CD4-positive, alpha-beta T cell treated with Interleukin-17A for 1 hour (primary cell): ENCODE data around the gene CRELD2.
A peak's percentile ranks its signal among the peaks of the same experiment; 100 is the strongest.

Experiments used
- DNase-seq: peaks from one replicate; pipeline ENCODE4 v3.0.0-alpha.2; 2020

The CRELD2 gene

DNA sequence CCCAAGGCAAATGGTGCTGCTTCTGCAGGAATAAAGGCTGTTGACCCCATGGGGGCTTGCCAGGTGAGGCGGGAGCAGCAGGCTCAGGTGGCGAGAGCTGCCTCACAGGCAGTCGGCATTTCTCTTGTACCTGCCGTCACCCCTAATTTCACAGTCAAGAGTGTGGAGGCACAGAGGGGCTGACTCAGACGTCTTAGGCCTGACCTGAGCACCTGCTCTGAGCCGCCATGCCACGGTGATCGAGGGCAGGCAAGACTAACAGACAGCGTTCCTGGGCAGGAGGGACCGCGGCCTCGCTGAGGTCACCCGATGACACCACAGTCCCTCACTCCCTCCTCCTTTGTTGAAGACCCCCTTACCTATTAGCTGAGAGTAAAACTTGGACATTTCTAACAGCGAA lies 5.4 kb upstream of the CRELD2 start:
- no peak for DNase-seq

DNA sequence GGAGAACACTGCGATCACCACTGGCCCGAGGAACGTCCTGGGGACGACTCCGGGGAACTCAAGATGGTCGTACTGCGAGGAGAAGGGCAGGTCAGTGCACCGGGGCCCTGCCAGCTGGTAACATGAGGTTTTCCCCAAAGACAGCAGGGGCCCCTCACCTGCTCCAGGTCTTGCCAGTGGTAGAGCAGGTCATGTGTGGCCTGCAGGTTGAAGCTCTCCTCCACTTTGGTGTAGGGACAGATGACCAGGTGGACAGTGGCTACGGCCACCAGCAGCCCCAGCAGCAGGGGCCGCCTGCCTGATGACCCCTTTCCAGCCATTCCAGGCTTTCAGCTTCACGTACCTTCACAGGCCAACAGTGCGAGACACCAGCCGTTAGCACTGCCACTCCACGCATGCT lies 5.0 kb upstream of the CRELD2 start:
- no peak for DNase-seq

DNA sequence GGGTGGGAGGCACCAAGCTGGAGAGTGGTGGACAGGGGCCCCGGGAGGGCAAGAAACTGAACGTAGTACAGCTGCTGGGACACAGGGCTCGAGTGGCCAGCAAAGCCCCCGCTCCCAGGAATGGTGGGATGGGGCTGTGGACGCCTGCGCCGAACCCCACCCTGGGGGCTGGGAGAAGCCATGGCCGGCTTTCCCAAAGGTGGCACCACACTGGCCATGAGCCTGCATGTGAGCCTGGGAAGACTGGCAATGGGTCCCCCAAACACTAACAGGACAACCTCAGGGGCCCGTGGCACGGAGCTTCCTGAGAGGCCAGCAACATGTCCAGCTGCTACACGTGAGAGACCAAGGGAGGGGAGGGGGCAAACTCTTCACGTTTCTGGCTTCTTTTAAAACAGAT lies 4.2 kb upstream of the CRELD2 start:
- DNase-seq, result no peak

DNA sequence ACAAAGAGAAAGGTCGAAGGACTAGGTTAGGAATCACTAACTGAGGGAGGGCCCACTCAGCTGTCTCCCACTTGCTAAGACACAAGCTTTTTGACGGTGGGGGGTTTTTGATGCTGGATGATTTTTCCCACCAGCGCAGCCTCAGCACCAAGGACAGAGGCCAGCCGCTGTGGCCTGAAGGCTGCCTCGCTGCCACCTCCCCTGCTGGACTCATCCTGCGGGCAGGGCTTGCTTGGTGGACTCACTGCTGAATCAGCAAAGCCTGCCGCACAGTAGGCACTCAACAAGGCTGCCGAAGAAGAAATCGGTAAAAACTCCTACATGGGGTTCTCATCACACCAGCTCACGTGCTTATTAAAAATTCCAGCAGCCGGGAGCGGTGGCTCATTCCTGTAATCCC lies 2.8 kb upstream of the CRELD2 start:
- DNase-seq, result no peak

DNA sequence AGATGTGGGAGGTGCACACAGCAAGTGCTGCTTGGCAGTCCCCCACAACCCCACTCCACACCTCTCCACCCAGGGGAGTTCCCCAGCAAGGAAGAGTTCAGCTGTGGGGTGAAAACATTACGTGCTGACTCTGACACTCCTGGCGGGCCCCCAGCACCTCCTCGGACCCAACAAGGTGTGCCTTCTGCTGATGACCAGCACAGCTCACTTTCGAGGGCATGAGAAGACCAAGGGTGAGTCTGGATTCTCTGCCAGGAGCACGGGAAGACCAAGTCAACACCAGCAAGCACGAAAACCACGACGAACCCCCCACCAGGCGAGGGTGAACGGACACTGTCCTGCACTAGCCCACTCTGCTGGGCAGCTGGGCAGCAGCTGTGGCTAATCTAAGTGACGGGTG lies 1.6 kb upstream of the CRELD2 start:
- DNase-seq, result peak; percentile 20

DNA sequence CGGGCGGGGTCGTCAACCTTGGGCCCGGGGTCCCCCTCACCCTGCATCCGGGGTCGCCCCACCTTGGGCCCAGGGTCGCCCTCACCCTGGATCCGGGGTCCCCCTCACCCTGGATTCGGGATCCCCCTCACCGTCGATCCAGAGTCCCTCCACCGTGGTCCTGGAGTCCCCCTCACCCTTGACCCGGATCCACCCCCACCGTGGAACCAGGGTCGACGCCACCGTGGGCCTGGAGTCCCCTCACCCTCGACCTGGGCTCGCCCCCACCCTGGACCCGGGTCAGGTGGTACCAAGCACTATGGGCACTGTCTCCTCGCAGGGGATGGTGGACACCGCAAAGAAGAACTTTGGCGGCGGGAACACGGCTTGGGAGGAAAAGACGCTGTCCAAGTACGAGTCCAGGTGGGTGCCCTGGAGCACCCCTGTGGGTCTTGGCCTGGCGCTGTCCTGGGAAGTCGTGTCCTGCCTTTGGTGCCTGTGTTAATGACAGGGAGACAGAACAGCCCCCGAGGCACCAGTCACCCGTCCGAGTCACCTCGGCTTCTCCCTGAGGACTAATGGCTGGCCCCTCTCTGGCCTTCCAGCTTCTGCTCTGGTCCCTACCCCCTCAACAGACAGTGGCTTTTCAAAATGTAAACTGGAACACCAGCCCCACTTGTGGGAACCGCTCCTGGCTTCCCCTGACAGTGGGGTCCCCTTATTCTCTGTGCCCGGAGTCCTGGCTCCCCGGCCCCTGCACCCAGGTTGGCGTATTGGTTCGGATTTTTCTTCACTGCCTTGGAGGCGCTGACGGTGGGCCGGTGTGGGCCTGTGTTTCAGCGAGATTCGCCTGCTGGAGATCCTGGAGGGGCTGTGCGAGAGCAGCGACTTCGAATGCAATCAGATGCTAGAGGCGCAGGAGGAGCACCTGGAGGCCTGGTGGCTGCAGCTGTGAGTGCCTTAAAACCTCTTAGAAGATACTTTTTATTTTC lies 762 bp downstream of the CRELD2 start:
- no peak for DNase-seq

DNA sequence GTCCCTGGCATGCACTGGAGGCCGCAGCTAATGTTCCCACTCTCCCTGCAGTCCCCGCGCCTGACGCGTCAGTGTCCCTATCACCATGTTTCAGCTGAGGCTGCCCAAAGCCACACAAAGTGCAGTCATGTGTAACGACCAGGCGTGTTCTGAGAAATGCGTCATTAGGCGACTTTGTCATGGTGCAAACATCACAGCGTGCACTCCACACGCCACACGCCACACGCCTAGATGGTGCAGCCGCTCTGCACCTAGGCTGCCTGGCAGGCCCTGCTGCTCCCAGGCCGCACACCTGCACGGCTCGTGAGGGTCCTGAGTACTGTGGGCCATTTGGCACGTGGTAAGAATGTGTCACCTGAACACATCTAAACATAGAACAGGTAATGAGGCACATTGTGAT lies 2.4 kb downstream of the CRELD2 start:
- DNase-seq, result no peak

DNA sequence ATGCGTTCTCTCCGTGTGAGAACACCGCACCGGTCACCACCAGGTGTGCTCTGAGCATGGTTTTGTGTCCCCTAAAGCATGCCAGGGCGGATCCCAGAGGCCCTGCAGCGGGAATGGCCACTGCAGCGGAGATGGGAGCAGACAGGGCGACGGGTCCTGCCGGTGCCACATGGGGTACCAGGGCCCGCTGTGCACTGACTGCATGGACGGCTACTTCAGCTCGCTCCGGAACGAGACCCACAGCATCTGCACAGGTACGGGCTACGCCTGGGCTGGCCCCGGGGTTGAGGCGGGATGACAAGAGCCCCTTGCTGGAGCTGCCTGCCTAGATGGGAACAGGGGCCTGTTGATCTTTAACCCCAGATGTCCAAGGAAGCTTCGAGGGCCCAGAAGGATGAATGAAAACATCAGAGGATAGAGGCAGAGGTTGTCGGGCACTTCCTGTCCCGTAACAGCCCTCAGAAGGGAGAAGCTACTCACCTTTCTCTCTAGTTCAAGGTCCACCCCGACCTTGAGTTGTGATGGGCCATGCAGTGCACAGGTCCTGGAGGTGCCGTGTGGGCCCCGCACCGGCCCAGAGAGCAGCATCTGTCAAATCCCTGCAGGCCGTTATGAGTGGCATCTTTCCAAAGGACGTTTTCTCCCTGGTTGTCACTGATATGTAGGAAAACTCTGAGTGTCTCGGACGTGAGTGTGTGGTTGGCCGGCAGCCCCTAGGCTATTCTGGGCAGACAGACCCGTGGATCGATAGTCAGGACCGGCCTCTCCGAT lies 3.3 kb downstream of the CRELD2 start:
- DNase-seq, result no peak

DNA sequence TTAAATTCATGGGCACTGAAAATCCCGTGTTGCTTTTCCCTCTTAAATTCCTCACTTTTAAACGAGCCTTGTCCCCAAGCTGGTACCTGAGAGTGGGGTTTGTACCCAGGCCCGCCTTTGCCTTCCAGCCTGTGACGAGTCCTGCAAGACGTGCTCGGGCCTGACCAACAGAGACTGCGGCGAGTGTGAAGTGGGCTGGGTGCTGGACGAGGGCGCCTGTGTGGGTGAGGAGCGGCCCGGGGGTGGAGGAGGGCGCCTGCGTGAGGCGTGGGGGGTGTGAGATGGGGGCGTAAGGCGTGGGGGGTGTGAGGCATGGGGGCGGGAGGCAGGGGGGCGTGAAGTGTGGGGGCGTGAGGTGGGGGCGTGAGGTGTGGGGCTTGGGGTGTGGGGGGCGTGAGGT lies 4.0 kb downstream of the CRELD2 start:
- DNase-seq, result no peak

DNA sequence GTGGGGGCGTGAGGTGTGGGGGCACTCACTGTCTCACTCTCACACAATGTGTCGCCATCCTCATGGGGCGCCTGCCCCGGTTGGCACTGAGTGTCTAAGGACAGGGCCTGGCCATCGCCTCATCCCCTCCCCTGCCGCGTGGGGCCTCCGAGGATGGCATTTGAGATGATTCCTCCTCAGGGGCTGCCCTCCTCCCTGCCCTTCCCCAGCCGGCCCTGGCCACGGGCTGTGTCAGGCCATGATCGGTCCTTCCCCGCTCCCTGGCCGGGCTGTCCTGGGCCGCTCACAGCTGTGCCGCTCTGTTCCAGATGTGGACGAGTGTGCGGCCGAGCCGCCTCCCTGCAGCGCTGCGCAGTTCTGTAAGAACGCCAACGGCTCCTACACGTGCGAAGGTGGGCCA lies 4.5 kb downstream of the CRELD2 start:
- no peak for DNase-seq

DNA sequence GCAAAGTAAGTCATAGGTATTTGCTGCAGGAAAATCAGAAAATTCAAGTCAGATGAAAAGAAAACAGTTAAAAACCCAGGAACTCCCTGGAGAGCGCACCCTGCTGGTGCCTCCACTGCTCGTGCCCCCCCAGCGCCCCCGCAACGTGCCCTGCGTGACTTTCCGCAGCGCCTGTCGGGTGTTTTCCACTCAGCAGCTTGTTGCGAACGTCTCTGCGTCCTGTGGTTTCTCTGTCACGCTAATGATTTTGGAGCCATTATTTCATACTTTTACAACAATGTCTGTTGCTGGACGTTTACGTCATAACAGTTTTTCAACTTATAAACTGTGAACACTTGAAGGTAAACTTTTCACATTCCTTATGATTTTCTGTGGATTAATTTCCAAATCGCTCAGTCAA lies 5.0 kb downstream of the CRELD2 start:
- DNase-seq, result peak; percentile 39

DNA sequence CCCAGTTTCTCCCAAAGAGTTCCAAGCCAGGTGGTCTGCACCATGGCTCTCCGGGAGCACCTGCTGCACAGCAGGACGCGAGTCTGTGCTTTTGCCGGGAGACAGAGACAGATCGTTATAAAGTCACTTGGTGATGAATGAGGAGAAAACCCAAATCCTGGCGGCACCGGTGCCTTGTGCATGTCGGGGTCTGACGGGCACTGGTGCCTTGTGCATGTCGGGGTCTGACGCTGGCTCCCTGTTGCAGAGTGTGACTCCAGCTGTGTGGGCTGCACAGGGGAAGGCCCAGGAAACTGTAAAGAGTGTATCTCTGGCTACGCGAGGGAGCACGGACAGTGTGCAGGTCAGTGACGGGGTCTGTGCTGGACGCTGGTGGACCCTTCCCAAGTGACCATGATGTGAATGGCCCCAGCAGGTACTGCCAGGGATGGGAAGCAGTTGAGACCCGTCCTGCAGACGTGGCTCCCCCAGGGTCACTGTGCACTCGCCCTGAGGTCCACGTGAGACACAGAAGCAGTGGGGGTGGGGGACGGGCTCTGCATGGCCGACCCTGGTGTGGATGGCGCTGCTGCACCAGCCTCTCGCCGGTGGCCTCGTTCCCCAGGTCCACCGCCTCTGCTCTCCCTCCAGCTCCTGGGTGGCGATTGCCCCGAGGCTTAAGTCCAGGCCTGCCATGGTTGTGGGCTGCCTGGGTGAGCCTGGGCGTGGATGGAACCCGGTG lies 5.8 kb downstream of the CRELD2 start:
- DNase-seq, result no peak

DNA sequence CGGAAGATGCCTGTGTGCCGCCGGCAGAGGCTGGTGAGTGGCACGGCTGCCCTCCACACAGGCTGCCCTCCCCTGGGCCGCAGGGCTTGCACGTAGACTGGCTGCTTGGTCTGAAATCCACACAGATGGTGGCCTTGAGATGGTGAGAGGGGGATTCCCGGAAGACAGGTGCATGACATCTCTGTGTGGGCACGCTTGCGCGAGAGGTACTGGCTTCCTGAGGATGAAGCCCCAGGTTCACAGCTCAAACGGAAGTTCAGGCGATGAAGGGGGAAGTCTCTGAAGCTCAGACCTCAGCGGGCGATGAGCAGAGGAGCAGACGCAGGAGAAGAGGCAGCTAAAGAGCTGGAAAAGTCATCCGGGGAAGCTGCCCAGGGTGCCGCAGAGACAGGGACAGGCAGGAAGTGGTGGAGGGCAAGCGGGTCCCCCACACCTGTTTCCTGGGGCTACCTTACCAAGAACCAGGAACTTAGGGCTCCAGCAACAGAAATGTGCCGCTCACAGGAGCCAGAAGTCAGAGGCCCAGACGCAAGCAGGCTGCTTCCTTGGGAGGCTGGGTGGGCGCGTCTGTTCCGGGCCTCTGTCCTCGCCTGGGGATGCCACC lies 7.2 kb downstream of the CRELD2 start:
- peak; percentile 90 for DNase-seq

DNA sequence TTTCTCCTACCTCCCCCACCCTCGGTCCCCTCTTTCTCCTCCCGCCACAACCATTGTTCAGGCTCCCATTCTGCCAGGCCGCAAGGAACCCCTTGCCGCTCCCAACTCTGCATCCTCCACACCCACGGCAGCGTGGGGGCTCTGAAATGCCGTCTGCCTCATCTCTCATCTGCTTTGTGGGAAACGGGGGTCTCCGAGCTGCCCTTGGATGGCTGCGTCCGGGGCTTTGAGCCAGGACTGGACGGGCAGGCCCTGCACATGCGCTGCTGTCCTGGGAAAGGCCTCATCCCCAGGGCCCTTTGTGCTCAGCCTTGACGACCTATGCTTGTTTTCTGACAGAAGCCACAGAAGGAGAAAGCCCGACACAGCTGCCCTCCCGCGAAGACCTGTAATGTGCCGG lies 8.5 kb downstream of the CRELD2 start:
- DNase-seq, result no peak

DNA sequence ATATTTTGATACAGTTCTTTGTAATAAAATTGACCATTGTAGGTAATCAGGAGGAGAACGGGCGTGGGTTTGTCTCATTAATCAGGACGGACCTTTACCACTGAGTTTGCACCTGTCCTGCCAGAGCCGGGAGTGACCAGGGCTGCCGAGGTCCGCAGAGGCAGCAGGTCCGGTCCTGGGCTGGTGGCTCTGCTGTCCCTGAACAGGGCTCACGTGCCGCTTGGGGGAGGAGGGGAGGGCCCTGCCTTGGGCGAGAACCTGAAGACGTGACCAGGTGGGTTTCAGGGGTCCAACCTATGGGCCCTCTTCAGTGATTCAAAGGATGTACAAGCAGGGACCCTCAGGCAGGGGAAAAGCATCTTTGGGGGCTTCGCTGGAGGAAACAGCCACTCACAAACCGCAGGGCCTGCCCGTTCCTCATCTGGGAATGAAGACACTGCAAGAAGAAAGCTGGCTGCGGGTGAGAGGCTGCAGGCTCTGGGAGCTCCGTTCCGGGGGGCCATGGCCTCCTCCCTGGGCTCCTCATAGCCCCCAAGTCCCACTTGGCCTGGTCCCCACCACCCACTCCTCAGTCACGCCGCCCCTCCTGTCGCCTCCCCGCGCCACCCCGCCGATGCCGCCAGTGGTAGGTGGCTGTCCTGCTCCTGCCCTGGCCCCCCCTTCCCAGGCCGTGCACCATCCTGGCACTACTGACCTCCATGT lies 9.2 kb downstream of the CRELD2 start:
- DNase-seq, result no peak

DNA sequence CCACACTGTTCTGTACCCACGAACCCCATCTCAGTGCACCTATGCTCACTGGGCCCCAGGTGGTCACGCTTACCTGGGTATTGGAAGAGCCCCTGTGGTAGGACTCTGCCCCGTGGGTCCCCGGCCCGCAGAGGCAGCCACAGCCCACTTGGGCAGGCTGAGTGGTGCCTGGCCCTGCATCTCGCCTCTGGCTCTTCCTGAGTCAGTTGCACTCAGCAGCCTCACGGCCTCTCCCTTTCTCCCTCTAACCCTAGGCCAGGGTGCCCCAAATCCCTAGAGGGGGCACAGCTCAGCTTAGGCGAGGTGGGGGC lies 9.7 kb downstream of the CRELD2 start:
- DNase-seq, result no peak

DNA sequence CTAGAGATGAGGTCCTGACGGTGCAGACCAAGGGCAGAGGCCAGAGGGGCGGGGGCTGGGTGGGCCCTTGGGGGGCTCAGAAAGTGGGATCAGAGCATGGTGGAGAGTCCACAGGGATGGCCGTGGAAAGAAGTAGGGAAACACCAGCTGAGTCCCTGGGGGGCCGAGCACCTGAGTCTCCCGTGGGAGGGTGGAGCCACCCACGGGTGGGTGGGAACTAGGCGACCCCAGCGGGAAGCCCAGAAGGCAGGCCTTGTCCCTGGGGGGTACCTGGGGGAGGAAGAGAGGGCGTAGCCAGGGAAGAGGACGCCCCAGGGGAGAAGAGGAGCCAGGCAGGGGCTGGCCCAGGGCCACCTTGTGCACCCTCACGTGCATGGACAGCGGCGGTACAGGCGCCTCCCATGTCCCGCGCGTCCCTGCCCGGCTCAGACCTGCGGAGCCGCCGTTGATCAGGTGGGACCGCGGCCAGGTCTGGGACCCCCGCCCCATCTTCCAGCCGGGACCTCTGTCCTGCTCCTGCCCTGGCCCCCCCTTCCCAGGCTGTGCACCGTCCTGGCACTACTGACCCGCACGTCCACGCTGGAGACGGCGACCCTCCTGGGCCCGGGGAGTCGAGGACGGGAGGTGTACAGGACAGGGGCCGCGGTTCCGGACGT lies 10.2 kb downstream of the CRELD2 start:
- no peak for DNase-seq

DNA sequence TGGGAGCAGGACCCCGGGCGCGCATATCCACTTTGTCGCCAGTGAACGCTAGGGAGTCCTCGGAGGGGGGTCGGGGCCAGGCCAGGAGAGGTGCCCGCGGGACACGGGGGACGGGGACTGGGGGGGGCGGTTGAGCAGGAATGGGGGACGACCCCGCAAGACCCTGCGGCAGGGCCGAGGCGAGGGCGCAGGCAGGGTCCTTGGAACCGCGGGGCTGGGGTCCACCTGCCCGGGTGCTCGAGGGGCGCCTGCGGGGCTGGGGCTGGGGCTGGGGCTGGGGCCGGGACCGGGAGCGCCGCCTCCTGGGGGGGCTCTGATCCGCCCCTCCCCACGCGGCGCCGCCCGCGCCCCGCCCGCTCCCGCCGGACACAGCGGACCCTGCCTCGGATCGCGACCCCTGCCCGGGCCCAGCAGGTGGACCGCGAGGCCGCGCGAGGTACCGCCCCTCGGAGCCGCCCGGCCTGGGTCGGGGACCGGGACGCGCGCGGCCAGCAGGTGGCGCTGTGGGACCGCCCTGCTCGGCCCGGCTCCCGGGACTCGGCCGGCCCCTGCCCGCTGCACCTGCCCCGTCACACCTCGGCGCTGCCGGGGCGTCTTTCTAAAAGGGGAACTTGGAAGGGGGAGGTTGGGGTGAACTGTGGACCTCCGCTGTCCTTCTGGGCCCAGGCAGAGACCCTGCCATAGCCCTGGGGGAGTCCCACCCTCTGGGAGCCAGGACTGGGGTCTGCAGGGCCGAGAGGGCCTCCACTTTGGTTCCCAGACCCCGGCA lies 11.0 kb downstream of the CRELD2 start:
- DNase-seq, result peak; percentile 72

DNA sequence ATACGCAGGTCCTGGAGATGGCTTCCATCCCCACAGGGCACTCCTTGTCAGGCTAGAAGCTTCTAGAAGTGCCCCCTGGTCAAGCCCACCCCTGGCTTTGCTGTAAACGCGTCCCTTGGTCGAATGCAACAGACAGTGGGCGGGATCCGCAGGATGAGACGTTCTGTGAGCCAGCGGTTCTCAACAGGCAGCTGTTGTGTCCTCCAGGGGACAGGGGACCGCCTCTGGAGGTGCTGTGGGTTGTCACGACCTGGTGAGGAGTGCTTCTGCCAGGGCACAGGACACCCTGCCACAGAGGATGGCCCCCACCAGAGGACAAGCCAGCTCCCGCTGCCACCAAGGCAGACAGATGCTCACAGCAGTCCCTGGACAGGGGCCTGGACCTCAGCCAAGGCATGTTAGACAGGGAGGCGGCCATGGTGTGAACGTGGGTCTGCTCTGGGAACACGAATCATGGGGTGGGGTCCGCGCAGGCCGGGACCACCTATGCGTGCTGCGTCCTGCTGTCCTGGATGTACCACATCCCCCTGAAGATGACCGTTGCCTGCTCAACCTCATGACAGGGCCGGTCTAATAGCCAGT lies 11.7 kb downstream of the CRELD2 start:
- DNase-seq, result no peak

DNA sequence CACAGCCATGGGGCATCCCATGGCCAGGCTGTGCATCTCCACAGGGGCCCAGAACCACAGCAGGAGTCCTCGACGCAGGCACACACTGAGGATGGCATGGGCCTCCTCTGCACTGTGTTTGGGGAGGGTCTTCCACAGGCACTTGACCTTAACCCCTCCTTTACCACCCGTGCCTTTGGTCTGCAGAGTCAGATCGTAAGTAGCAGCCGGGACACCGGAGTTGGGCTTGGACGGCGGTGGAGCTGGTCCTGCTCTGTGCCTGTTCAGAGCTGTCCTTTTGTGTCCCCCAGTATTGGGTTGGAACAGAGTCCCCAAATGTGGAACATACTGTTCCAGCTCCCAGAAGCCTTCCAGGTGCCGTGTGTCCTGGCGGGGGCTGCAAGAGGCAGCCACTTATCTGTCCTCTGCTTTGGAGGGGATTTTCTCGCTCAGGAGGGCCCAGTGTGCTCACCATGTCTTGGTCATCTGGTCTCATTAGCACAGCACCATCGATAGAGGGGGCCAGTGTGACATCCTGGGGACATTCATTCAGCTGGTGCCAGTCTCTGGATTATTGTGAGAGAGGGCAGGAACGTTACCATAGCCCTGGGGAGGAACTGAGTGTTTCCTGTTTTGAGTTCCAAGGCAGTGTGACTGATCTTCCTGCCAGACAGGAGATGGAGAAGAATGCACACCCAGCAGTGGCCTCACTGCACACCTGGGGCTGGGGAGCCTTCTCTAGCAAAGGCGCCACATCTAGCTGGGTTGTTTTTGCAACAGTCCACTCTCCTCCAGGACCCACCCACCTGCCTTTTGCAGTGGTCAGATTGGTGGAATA lies 12.4 kb downstream of the CRELD2 start:
- peak; percentile 71 for DNase-seq
